Pancreas (tissue), 10 donors: ENCODE data around the gene SLC29A2. TPM values are rescaled to one million over a fixed set of nuclear protein-coding genes. Genes with fewer than 3 reads are reported as not detected.
A peak's percentile ranks its signal among the peaks of the same experiment; 100 is the strongest.

ENCODE experiments used
- ATAC-seq, 4 donors: fragments of 200-7000 bp; cut with Tn5 transposase; one replicate each; pipeline versions ENCODE4 v1.8.0 to v1.9.1; 2020; ENCODE audit warnings: mild to moderate bottlenecking in 4 of 4, moderate library complexity in 4 of 4
- DNase-seq, 6 donors: peaks; one replicate each; pipeline ENCODE4 v3.0.0-alpha.2; 2020
- FAIRE-seq: peaks from 2 replicates; lab custom pipeline; 2012; peaks lifted over from hg19 to GRCh38; lab: Jason Lieb, UNC
- H3K27ac ChIP-seq, 4 donors: fragments of 200-600 bp; sonication (generic); 1 replicate in 3 of 4; 2 replicates in 1 of 4; pipeline versions ENCODE4 v1.5.0 to v1.8.0; 2020
- H3K27me3 ChIP-seq, 4 donors: fragments of 200-600 bp; one replicate each; pipeline ENCODE4 v1.8.0; 2021
- H3K36me3 ChIP-seq, 3 donors: fragments of 200-600 bp; sonication (generic) in 1 of 3; one replicate each; pipeline versions ENCODE4 v1.5.0 to v1.8.0; 2020 to 2021
- H3K4me1 ChIP-seq, 3 donors: fragments of 200-600 bp; one replicate each; pipeline ENCODE4 v1.8.0; 2021
- H3K4me3 ChIP-seq, 4 donors: fragments of 200-600 bp; sonication (generic) in 2 of 4; one replicate each; pipeline versions ENCODE4 v1.5.0 to v1.8.0; 2020 to 2021
- H3K9me3 ChIP-seq, 4 donors: fragments of 200-600 bp; one replicate each; pipeline ENCODE4 v1.8.0; 2021
- CTCF ChIP-seq, 4 donors: fragments of 200-600 bp; sonication (generic) in 3 of 4; IDR thresholded peaks; one replicate each; pipeline versions ENCODE4 v1.5.0 to v1.8.0; 2021; ENCODE audit warnings: antibody characterized with exemption in 4 of 4
- WGBS, 2 donors: extraction: QIAGEN DNeasy Blood & Tissue Kit; methylation state at CpG; one replicate each; pipeline ENCODE4 v1.1.7; 2013; 5-methylcytosine and 5-hydroxymethylcytosine counted together
- intact Hi-C, 3 donors: fragments of 100-400 bp; cut with DNase I; formaldehyde crosslinking; loops; one replicate each; pipeline versions ENCODE4 v1.11.1 to v1.14.2; 2022
- polyA plus RNA-seq, 2 donors: library from polyadenylated mRNA; stranded (reverse); fragments of 200-250 nt; gene quantifications; one replicate each; pipeline ENCODE4 v1.2.3, GENCODE V29; 2013
- total RNA-seq, 6 donors: library from RNA; stranded (reverse); fragmentation: NEBNext Ultra II Directional in 4 of 6; extraction: Animal tissue kit (Norgen Biotek cat#: 25700) in 4 of 6; gene quantifications; one replicate each; pipeline versions ENCODE4 v1.2.1 to v1.2.4, GENCODE V29; 2021 to 2023
- donor health status: healthy with polysubstance abuse.
- donor health status: DM: no; HTN: no; CAD: no; lungs with moderate emphysema.
- donor health status: DM: no; HTN: no; CAD: no.
- donor health status: control.
- donor health status: control.
- donor health status: Bipolar disorder and iron deficiency.
- donor health status: DM: yes; HTN: yes; CAD: no.
- donor health status: DM: no; HTN: no; CAD: no.
- donor health status: DM: no; HTN: no; CAD: no.
- donor health status: DM: yes; HTN: yes; CAD: no.

Gene SLC29A2
- total and polyA plus RNA-seq, 8 donors = 2.9 to 21.7 (median 4.8) TPM

GRCh38 chr11:66349084-66349386 lies 22.5 kb downstream of the SLC29A2 start:
- H3K4me3 ChIP-seq = no peak overlapping the region
- WGBS, 2 donors = 18 to 35% methylated on average over 2 of the region's 2 CpGs
- TF ChIP-seq CTCF (IDR thresholded peaks at IDR 0.05) = no peak
- no peak for FAIRE-seq
- no peaks in the 10 kb centered on the region for H3K27me3 ChIP-seq
- ATAC-seq = no peak
- H3K36me3 ChIP-seq = no peaks in the 10 kb centered on the region
- DNase-seq = no peak
- peaks cover 8 to 43% (median 29%) of the 10 kb centered on the region in 3 donors for H3K4me1 ChIP-seq
- peak overlapping the region in 2 of 4 donors; percentile 89 to 93 for H3K27ac ChIP-seq
- intact Hi-C loops = no loop called here
- no peaks in the 10 kb centered on the region for H3K9me3 ChIP-seq

DNA sequence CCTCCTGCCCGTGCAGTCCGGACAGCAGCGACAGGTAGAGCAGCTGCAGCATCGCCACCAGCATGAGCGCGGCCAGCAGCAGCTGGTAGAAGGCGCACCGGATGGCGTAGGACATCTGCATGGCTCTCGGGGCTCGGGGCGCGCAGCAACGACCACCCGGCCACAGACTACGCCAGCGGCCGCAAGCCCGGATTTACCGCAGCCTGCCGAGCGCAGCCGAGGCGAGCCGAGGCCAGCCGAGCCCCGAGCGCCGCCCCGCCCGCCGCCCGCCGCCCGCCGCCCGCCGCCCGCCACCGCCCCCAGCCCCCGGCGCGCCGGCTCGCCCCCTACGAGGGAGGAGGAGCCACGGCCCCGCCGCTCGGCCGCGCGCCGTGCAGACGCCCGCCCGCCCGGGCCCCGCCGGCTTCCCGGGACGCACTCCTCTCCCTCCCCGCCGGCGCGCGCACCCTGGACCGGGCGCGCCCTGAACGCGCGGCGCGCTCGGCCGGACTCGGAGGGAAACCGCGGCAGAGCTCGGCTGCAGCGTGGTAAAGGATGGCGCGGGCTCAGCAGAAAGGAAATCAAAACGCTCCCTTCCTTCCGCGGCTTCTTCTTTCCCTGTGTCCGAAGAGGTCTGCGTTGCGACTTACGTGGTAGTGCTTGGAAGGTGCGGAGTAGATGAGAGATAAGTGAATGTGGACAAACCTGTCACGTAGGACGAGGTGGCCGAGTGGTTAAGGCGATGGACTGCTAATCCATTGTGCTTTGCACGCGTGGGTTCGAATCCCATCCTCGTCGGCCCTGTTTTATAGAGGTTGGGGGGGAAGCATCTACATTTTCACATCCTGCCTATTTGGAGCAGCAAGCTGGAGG lies 23.9 kb downstream of the SLC29A2 start, which contains the start of gene B4GAT1:
B4GAT1 (minus strand) TSS at position 205 of the 852 bp plus-strand sequence; CDS start at position 121, 84 bp downstream.
- Histone ChIP-seq H3K27ac (peak within 1 kb of the TSS; percentile 89 to 96 (median 93)), H3K4me3 (peak within 1 kb of the TSS; percentile 77 to 91 (median 87)), H3K27me3 (no peaks in the 10 kb centered on the region), H3K9me3 (no peaks in the 10 kb centered on the region), H3K4me1 (peaks cover 8 to 50% (median 34%) of the 10 kb centered on the region in 3 donors), H3K36me3 (no peaks in the 10 kb centered on the region)
- DNase-seq (peak; percentile 82 to 95 (median 88)), FAIRE-seq (no peak), ATAC-seq (peak; percentile 45 to 68 (median 49))
- TF ChIP-seq CTCF (IDR thresholded peaks at IDR 0.05) = no peak
- 0 to 1% methylated on average over 68 to 100 of the region's 101 CpGs for WGBS, 2 donors
- intact Hi-C loops = no loop called here

- H3K4me1 ChIP-seq = peaks cover 8 to 44% (median 26%) of the 10 kb centered on the region in 3 donors
- TF ChIP-seq CTCF (IDR thresholded peaks at IDR 0.05) = no peak
- 11 to 14% methylated on average over 68 of the region's 68 CpGs for WGBS, 2 donors
- DNase-seq = peak in 4 of 6 donors; percentile 55 to 87 (median 69)
- ATAC-seq = peak; percentile 14 to 36 (median 24)
- H3K27ac ChIP-seq = peak overlapping the region; percentile 89 to 96 (median 93)
- no peak for FAIRE-seq
- H3K4me3 ChIP-seq = peak overlapping the region; percentile 77 to 91 (median 87)
- H3K36me3 ChIP-seq = no peaks in the 10 kb centered on the region
- intact Hi-C loops = no loop called here
- H3K27me3 ChIP-seq = no peaks in the 10 kb centered on the region
- no peaks in the 10 kb centered on the region for H3K9me3 ChIP-seq
These were observed 24.8 kb downstream of the SLC29A2 start for GRCh38 chr11:66346476-66347424.

DNA sequence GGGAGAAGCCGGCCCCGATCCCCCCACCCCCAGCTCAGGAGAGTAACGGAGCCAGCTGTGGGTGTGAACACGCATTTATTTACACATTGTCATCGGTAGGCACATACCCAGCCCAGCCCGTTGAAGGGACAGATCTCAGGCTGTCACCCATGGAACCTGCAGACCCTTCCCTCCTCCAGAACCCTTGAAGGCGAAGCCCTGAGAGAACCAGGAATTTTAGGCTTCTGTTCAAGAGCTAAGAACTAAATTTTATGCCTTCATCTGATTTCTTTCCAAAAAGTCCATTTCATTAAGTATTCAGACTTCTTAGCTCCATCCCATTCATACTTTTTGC lies 26.3 kb downstream of the SLC29A2 start:
- intact Hi-C loops = no loop called here
- DNase-seq (no peak), ATAC-seq (peak; percentile 2 to 11 (median 6)), FAIRE-seq (no peak)
- 3% methylated on average over 7 of the region's 7 CpGs for WGBS, 2 donors
- Histone ChIP-seq H3K4me1 (peaks cover 5 to 38% (median 23%) of the 10 kb centered on the region in 3 donors), H3K27me3 (no peaks in the 10 kb centered on the region), H3K27ac (peak overlapping the region; percentile 70 to 89 (median 77)), H3K9me3 (no peaks in the 10 kb centered on the region), H3K4me3 (peak overlapping the region; percentile 55 to 91 (median 88)), H3K36me3 (peaks cover 0 to 15% (median 3%) of the 10 kb centered on the region in 3 donors)
- no peak for TF ChIP-seq CTCF (IDR thresholded peaks at IDR 0.05)
